ENCODE measurements around the gene SLC35G6. TPM values are rescaled to one million over a fixed set of nuclear protein-coding genes. Genes with fewer than 3 reads are reported as not detected.

SLC35G6 gene
- total and polyA plus RNA-seq, 2 donors (not counting 1 experiment from before 2014, with no cell fraction given): not detected

- no peak overlapping the region for H3K4me2 ChIP-seq (ENCODE audit: extremely low read depth, insufficient read depth, low read length)
- peaks cover 25% of the 10 kb centered on the region for H3K27me3 ChIP-seq (ENCODE audit: control insufficient read depth, insufficient read depth, low read length)
- H3K9me3 ChIP-seq (ENCODE audit: control insufficient read depth, insufficient read depth, low read depth, low read length): no peaks in the 10 kb centered on the region
- no peak for DNase-seq (ENCODE audit: low read depth in 2 of 2)
- H3K79me2 ChIP-seq (ENCODE audit: control insufficient read depth, insufficient read depth, low read length): no peaks in the 10 kb centered on the region
- no peak overlapping the region for H3K27ac ChIP-seq (ENCODE audit: insufficient read depth, low read length)
- H3K9ac ChIP-seq (ENCODE audit: insufficient read depth, low read length): no peak overlapping the region
- no peak overlapping the region for H2AFZ ChIP-seq (ENCODE audit: low read length)
- no peaks in the 10 kb centered on the region for H3K36me3 ChIP-seq (ENCODE audit: control insufficient read depth, insufficient read depth, low read length)
- TF ChIP-seq EZH2 (IDR thresholded peaks at IDR 0.05; ENCODE audit: low read length, missing control alignments): peak; percentile 91
- TF ChIP-seq, protein P1, sequence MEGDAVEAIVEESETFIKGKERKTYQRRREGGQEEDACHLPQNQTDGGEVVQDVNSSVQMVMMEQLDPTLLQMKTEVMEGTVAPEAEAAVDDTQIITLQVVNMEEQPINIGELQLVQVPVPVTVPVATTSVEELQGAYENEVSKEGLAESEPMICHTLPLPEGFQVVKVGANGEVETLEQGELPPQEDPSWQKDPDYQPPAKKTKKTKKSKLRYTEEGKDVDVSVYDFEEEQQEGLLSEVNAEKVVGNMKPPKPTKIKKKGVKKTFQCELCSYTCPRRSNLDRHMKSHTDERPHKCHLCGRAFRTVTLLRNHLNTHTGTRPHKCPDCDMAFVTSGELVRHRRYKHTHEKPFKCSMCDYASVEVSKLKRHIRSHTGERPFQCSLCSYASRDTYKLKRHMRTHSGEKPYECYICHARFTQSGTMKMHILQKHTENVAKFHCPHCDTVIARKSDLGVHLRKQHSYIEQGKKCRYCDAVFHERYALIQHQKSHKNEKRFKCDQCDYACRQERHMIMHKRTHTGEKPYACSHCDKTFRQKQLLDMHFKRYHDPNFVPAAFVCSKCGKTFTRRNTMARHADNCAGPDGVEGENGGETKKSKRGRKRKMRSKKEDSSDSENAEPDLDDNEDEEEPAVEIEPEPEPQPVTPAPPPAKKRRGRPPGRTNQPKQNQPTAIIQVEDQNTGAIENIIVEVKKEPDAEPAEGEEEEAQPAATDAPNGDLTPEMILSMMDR (conservative IDR thresholded peaks at IDR 0.05 in 1 of 2, IDR thresholded peaks at IDR 0.05 in 1 of 2; ENCODE audit: low read depth in 1 of 2, low read length in 2 of 2): no peak
- H3K4me1 ChIP-seq (ENCODE audit: control insufficient read depth, extremely low read depth, insufficient read depth, low read length): peaks cover 13% of the 10 kb centered on the region
- H4K20me1 ChIP-seq (ENCODE audit: control insufficient read depth, extremely low read depth, insufficient read depth, low read length): no peaks in the 10 kb centered on the region
- peak overlapping the region in 1 of 4 experiments; percentile 42 for H3K4me3 ChIP-seq (replicated peaks in 1 of 4; ENCODE audit: control extremely low read depth in 1 of 4, insufficient read depth in 1 of 4, low read depth in 3 of 4, low read length in 4 of 4)
Observed at GRCh38 chr17:7438656-7439460, 42.4 kb upstream of the SLC35G6 start.

GRCh38 chr17:7439462-7440112, 41.7 kb upstream of the SLC35G6 start, which contains the start of gene FGF11:
Gene FGF11, plus strand, starts transcription at chr17:7439512. Its CDS starts 109 bp downstream, at chr17:7439621.
- Histone ChIP-seq H4K20me1 (ENCODE audit: control insufficient read depth, extremely low read depth, insufficient read depth, low read length) (no peaks in the 10 kb centered on the region), H3K4me1 (ENCODE audit: control insufficient read depth, extremely low read depth, insufficient read depth, low read length) (peaks cover 17% of the 10 kb centered on the region), H3K4me3 (replicated peaks in 1 of 4; ENCODE audit: control extremely low read depth in 1 of 4, insufficient read depth in 1 of 4, low read depth in 3 of 4, low read length in 4 of 4) (peak within 1 kb of the TSS; percentile 21 to 52 (median 35)), H3K36me3 (ENCODE audit: control insufficient read depth, insufficient read depth, low read length) (no peaks in the 10 kb centered on the region), H2AFZ (ENCODE audit: low read length) (no peak within 1 kb of the TSS), H3K27me3 (ENCODE audit: control insufficient read depth, insufficient read depth, low read length) (peaks cover 25% of the 10 kb centered on the region), H3K9ac (ENCODE audit: insufficient read depth, low read length) (no peak within 1 kb of the TSS), H3K79me2 (ENCODE audit: control insufficient read depth, insufficient read depth, low read length) (no peaks in the 10 kb centered on the region), H3K9me3 (ENCODE audit: control insufficient read depth, insufficient read depth, low read depth, low read length) (no peaks in the 10 kb centered on the region), H3K4me2 (ENCODE audit: extremely low read depth, insufficient read depth, low read length) (peak within 1 kb of the TSS; percentile 92), H3K27ac (ENCODE audit: insufficient read depth, low read length) (no peak within 1 kb of the TSS)
- no peak for DNase-seq (ENCODE audit: low read depth in 2 of 2)
- TF ChIP-seq EZH2 (IDR thresholded peaks at IDR 0.05; ENCODE audit: low read length, missing control alignments): peak; percentile 65
- TF ChIP-seq, protein P1 (conservative IDR thresholded peaks at IDR 0.05 in 1 of 2, IDR thresholded peaks at IDR 0.05 in 1 of 2; ENCODE audit: low read depth in 1 of 2, low read length in 2 of 2): no peak

GRCh38 chr17:7440113-7440833, 41.0 kb upstream of the SLC35G6 start:
- H4K20me1 ChIP-seq (ENCODE audit: control insufficient read depth, extremely low read depth, insufficient read depth, low read length): no peaks in the 10 kb centered on the region
- peak overlapping the region; percentile 92 for H3K4me2 ChIP-seq (ENCODE audit: extremely low read depth, insufficient read depth, low read length)
- no peak overlapping the region for H3K27ac ChIP-seq (ENCODE audit: insufficient read depth, low read length)
- no peak overlapping the region for H2AFZ ChIP-seq (ENCODE audit: low read length)
- peak overlapping the region; percentile 13 to 52 (median 33) for H3K4me3 ChIP-seq (replicated peaks in 1 of 4; ENCODE audit: control extremely low read depth in 1 of 4, insufficient read depth in 1 of 4, low read depth in 3 of 4, low read length in 4 of 4)
- peak in 1 of 2 donors; percentile 14 for DNase-seq (ENCODE audit: low read depth in 2 of 2)
- no peak overlapping the region for H3K9ac ChIP-seq (ENCODE audit: insufficient read depth, low read length)
- no peaks in the 10 kb centered on the region for H3K36me3 ChIP-seq (ENCODE audit: control insufficient read depth, insufficient read depth, low read length)
- TF ChIP-seq, protein P1 (conservative IDR thresholded peaks at IDR 0.05 in 1 of 2, IDR thresholded peaks at IDR 0.05 in 1 of 2; ENCODE audit: low read depth in 1 of 2, low read length in 2 of 2): no peak
- peak; percentile 74 for TF ChIP-seq EZH2 (IDR thresholded peaks at IDR 0.05; ENCODE audit: low read length, missing control alignments)
- H3K79me2 ChIP-seq (ENCODE audit: control insufficient read depth, insufficient read depth, low read length): no peaks in the 10 kb centered on the region
- peaks cover 25% of the 10 kb centered on the region for H3K27me3 ChIP-seq (ENCODE audit: control insufficient read depth, insufficient read depth, low read length)
- peaks cover 18% of the 10 kb centered on the region for H3K4me1 ChIP-seq (ENCODE audit: control insufficient read depth, extremely low read depth, insufficient read depth, low read length)
- no peaks in the 10 kb centered on the region for H3K9me3 ChIP-seq (ENCODE audit: control insufficient read depth, insufficient read depth, low read depth, low read length)
